ENCODE results near the gene CBY3.

Gene CBY3

GRCh38 chr5:179679014-179679674 lies 1.7 kb downstream of the CBY3 start (continued):
- TF ChIP-seq ZNF202 (tag by site-specific recombination; IDR thresholded peaks at IDR 0.05; ENCODE audit: borderline replicate concordance) = 0 out of 2 replicates have a peak, but pooled peaks have one; percentile 3

GRCh38 chr5:179678223-179679013 lies 2.4 kb downstream of the CBY3 start:
- ChIA-PET POLR2A (interaction anchor here (0.7 to 1.6 kb wide), 3 partner anchors 16 to 91 kb away, joined by 4 to 9 read pairs (median 8); partner anchors contain the start of gene HNRNPH1), CTCF (interaction anchor here (0.5 to 1.0 kb wide), 2 partner anchors 9 to 1689 kb away, joined by 3 to 4 read pairs; no protein-coding TSS in a partner anchor)
- Histone ChIP-seq H3K27ac (ENCODE audit: extremely low read depth, low read depth, low read length) (peak overlapping the region; percentile 83), H3K36me3 (ENCODE audit: control insufficient read depth in 2 of 2, insufficient read depth in 1 of 2, low read length in 2 of 2) (no peaks in the 10 kb centered on the region; a peak in 1 of 3 replicates), H3K4me1 (ENCODE audit: control insufficient read depth, insufficient read depth, low read length) (no peaks in the 10 kb centered on the region), H3K4me3 (ENCODE audit: low read depth, low read length) (peak overlapping the region; percentile 82), H3K9me3 (ENCODE audit: control insufficient read depth, insufficient read depth, low read depth, low read length) (no peaks in the 10 kb centered on the region)
- TF ChIP-seq ZNF155 (tag by site-specific recombination; IDR thresholded peaks at IDR 0.05) (no peak), ZNF518A (tag by site-specific recombination; conservative IDR thresholded peaks at IDR 0.05; ENCODE audit: low read depth) (no peak), PRDM2 (tag by site-specific recombination; IDR thresholded peaks at IDR 0.05; ENCODE audit: borderline replicate concordance) (peak; percentile 77; the same call in 1 of the 2 replicates), ZNF501 (tag by site-specific recombination; IDR thresholded peaks at IDR 0.05) (peak; percentile 98), ZNF148 (tag by site-specific recombination; IDR thresholded peaks at IDR 0.05; ENCODE audit: borderline replicate concordance) (no peak), ZNF560 (tag by site-specific recombination; IDR thresholded peaks at IDR 0.05; ENCODE audit: borderline replicate concordance) (peak; percentile 100), ZBTB17 (tag by site-specific recombination; IDR thresholded peaks at IDR 0.05) (peak; percentile 97), SCRT2 (tag by site-specific recombination; IDR thresholded peaks at IDR 0.05) (peak; percentile 70), ZNF621 (tag by site-specific recombination; IDR thresholded peaks at IDR 0.05) (no peak), ZBTB20 (tag by site-specific recombination; IDR thresholded peaks at IDR 0.05) (peak; percentile 93), ZNF394 (tag by site-specific recombination; IDR thresholded peaks at IDR 0.05; ENCODE audit: borderline replicate concordance) (peak; percentile 85), ZNF302 (tag by site-specific recombination; IDR thresholded peaks at IDR 0.05; ENCODE audit: low read depth) (no peak), PRDM1 (tag by site-specific recombination; IDR thresholded peaks at IDR 0.05) (no peak), SETDB1 (IDR thresholded peaks at IDR 0.05; ENCODE audit: insufficient read length, low read length) (no peak), ZNF114 (tag by site-specific recombination; IDR thresholded peaks at IDR 0.05) (no peak)
- TF ChIP-seq, protein P1, sequence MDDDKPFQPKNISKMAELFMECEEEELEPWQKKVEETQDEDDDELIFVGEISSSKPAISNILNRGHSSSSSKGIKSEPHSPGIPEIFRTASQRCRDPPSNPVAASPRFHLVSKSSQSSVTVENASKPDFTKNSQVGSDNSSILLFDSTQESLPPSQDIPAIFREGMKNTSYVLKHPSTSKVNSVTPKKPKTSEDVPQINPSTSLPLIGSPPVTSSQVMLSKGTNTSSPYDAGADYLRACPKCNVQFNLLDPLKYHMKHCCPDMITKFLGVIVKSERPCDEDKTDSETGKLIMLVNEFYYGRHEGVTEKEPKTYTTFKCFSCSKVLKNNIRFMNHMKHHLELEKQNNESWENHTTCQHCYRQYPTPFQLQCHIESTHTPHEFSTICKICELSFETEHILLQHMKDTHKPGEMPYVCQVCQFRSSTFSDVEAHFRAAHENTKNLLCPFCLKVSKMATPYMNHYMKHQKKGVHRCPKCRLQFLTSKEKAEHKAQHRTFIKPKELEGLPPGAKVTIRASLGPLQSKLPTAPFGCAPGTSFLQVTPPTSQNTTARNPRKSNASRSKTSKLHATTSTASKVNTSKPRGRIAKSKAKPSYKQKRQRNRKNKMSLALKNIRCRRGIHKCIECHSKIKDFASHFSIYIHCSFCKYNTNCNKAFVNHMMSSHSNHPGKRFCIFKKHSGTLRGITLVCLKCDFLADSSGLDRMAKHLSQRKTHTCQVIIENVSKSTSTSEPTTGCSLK (tag by site-specific recombination; IDR thresholded peaks at IDR 0.05) = no peak
